Smooth muscle cell (in vitro differentiated cells): Measurements from ENCODE around the gene PIGK. TPM values are rescaled to one million over a fixed set of nuclear protein-coding genes. Genes with fewer than 3 reads are reported as not detected.
"Not testable (repeated sequence)": the region's sequence is repeated elsewhere in the genome, so short reads cannot be mapped to it uniquely, and the experiment has no call there.

ENCODE experiments used
- DNase-seq: peaks from one replicate; lab custom pipeline; 2025; ENCODE audit not compliant: unreplicated experiment; lab: John Stamatoyannopoulos, UW
- H2AFZ ChIP-seq: fragments of 200-600 bp; sonication (generic); 2 replicates; pipeline ENCODE4 v1.6.0; 2016; ENCODE audit warnings: antibody characterized with exemption, low read depth, mild to moderate bottlenecking
- H3F3A ChIP-seq: fragments of 200-600 bp; sonication (generic); 2 replicates; pipeline ENCODE4 v1.6.0; 2017; ENCODE audit warnings: antibody characterized with exemption, low read depth
- H3K27ac ChIP-seq: fragments of 200-600 bp; sonication (generic); 2 replicates; pipeline ENCODE4 v1.5.1; 2016; ENCODE audit warnings: low read depth, mild to moderate bottlenecking
- H3K27me3 ChIP-seq: fragments of 200-600 bp; sonication (generic); 2 replicates; pipeline ENCODE4 v1.6.1; 2016; ENCODE audit warnings: low read depth, mild to moderate bottlenecking
- H3K36me3 ChIP-seq: fragments of 200-600 bp; sonication (generic); 2 replicates; pipeline ENCODE4 v1.5.1; 2016; ENCODE audit warnings: low read depth
- H3K4me1 ChIP-seq: fragments of 200-600 bp; sonication (generic); 2 replicates; pipeline ENCODE4 v1.5.1; 2016; ENCODE audit warnings: low read depth
- H3K4me2 ChIP-seq: fragments of 200-600 bp; sonication (generic); 2 replicates; pipeline ENCODE4 v1.6.0; 2016; ENCODE audit warnings: mild to moderate bottlenecking
- H3K4me3 ChIP-seq: fragments of 200-600 bp; sonication (generic); 2 replicates; pipeline ENCODE4 v1.5.1; 2016; ENCODE audit warnings: mild to moderate bottlenecking
- H3K79me2 ChIP-seq: fragments of 200-600 bp; sonication (generic); 2 replicates; pipeline ENCODE4 v1.6.0; 2016; ENCODE audit warnings: low read depth, mild to moderate bottlenecking
- H3K9ac ChIP-seq: fragments of 200-600 bp; sonication (generic); 2 replicates; pipeline ENCODE4 v1.6.0; 2016; ENCODE audit warnings: low read depth
- H3K9me3 ChIP-seq: fragments of 200-600 bp; sonication (generic); replicated peaks from 2 replicates; pipeline ENCODE4 v1.5.1; 2016; ENCODE audit warnings: low read depth
- H4K20me1 ChIP-seq: fragments of 200-600 bp; sonication (generic); 2 replicates; pipeline ENCODE4 v1.6.0; 2016; ENCODE audit warnings: low read depth
- WGBS: methylation state at CpG from one replicate; pipeline ENCODE4 v1.1.7; 2016; ENCODE audit warnings: low lambda C conversion rate; 5-methylcytosine and 5-hydroxymethylcytosine counted together
- polyA plus RNA-seq: library from polyadenylated mRNA; unstranded; fragments of >200 nt; fragmentation: Nextera tagmentation; extraction: Ambion mirVana; gene quantifications from 2 replicates; pipeline ENCODE4 v1.2.1, GENCODE V29; 2016
- total RNA-seq: library from RNA; depleted of rRNA; stranded (reverse); fragments of >200 nt; gene quantifications from 2 replicates; pipeline ENCODE4 v1.2.3, GENCODE V29; 2014
- TF ChIP-seq, protein P1 (sequence below): fragments of 200-600 bp; sonication (generic); IDR thresholded peaks from 2 replicates; pipeline ENCODE4 v1.5.1; 2017; ENCODE audit warnings: borderline replicate concordance, mild to moderate bottlenecking, antibody characterized with exemption; ENCODE audit not compliant: insufficient read depth, poor library complexity, severe bottlenecking

PIGK gene
- total and polyA plus RNA-seq, 2 experiments from 2014 or later: 18.0 to 39.3 TPM

DNA sequence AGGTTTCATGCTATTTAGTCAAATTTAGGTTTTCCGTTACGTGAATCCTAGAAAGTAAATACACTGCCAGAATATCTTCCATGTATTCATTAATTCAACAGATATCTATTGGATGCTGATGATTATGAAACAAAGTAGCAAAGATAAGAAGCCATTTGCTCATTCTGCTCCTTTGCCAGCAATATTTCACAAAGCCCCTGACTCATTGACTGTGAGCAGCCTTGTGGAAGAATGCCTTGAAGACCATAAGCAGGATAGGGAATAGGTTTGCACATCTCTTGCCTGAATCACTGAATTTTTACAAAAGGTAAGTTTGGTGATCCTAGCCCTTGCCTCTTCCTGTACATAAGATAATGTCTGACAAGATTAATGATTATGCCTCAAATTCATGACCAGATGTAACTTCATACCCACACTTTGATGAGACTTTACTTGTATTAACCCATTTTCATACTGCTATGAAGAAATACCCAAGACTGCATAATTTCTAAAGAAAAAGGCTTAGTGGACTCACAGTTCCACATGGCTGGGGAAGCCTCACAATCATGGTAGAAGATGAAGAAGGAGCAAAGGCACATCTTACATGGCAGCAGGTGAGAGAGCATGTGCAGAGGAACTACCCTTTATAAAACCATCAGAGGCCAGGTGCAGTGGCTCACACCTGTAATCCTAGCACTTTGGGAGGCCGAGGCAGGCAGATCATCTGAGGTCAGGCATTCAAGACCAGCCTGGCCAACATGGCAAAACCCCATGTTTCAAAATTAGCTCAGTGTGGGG is 1.6 kb upstream of the PIGK start:
- Histone ChIP-seq H3K4me1 (no peaks in the 10 kb centered on the region), H3K27me3 (no peaks in the 10 kb centered on the region), H4K20me1 (no peaks in the 10 kb centered on the region), H3K4me3 (no peak overlapping the region), H2AFZ (no peak overlapping the region), H3K9ac (no peak overlapping the region), H3K27ac (no peak overlapping the region), H3K9me3 (no peaks in the 10 kb centered on the region), H3K36me3 (no peaks in the 10 kb centered on the region), H3K79me2 (no peaks in the 10 kb centered on the region), H3F3A (no peaks in the 10 kb centered on the region), H3K4me2 (peak overlapping the region; percentile 98)
- WGBS: 65% methylated on average over 3 of the region's 3 CpGs
- TF ChIP-seq, protein P1, sequence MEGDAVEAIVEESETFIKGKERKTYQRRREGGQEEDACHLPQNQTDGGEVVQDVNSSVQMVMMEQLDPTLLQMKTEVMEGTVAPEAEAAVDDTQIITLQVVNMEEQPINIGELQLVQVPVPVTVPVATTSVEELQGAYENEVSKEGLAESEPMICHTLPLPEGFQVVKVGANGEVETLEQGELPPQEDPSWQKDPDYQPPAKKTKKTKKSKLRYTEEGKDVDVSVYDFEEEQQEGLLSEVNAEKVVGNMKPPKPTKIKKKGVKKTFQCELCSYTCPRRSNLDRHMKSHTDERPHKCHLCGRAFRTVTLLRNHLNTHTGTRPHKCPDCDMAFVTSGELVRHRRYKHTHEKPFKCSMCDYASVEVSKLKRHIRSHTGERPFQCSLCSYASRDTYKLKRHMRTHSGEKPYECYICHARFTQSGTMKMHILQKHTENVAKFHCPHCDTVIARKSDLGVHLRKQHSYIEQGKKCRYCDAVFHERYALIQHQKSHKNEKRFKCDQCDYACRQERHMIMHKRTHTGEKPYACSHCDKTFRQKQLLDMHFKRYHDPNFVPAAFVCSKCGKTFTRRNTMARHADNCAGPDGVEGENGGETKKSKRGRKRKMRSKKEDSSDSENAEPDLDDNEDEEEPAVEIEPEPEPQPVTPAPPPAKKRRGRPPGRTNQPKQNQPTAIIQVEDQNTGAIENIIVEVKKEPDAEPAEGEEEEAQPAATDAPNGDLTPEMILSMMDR: no peak
- DNase-seq: no peak

DNA sequence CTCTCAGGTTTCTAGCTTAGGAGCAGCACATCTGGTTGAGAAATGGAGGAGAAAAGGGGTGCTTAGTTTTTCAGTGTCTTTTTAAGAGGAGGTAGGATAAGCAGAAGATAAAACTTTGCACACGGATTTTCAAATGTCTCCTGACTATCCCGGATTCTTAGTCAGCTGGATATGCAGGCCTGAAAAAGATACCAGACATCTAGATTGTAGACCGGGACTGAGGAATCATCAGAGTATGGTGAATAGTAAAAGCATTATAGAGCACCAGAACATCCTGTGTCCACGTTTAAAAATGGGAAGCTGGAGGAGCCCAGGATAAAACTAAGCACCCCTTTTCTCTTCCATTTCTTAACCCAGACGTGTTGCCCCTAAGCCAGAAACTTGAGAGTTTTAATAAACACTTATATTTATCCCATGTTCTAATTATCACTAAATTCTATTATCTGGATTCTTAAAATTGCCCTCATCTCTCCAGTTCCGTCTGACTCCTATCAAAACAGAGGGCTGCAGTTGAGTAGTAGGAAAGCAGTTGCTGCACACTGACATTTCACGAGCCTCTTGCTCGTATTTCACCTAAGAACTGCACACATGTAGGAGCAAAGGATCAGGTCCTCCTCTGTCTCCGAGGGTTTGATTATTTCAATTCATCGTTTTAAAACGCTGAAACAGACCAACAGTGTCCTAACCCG is 609 bp downstream of the PIGK start:
- Histone ChIP-seq H3K9ac (peak overlapping the region; percentile 69), H4K20me1 (no peaks in the 10 kb centered on the region), H3K4me2 (peak overlapping the region; percentile 98), H3F3A (no peaks in the 10 kb centered on the region), H2AFZ (peak overlapping the region; percentile 98), H3K27me3 (no peaks in the 10 kb centered on the region), H3K27ac (peak overlapping the region; percentile 40), H3K4me1 (no peaks in the 10 kb centered on the region), H3K79me2 (no peaks in the 10 kb centered on the region), H3K9me3 (no peaks in the 10 kb centered on the region), H3K36me3 (no peaks in the 10 kb centered on the region), H3K4me3 (peak overlapping the region; percentile 74)
- TF ChIP-seq, protein P1: no peak
- no peak for DNase-seq
- WGBS: 13% methylated on average over 12 of the region's 12 CpGs

DNA sequence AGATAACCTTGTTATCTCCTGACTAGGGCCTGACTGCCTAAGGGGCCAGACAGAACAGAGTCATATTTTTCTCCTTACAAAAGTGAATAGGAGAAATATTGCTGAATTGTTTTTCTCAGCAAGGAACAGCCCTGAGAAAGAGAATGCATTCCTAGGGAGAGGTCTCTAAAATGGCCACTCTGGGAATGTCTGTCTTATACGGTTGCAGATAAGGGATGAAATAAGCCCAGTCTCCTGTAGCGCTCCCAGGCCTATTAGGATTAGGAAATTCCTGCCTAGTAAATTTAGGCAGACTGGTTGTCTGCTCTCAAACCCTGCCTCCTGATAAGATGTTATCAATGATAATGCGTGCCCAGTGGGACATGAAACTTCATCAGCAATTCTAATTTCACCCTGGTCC is 15.2 kb downstream of the PIGK start:
- H3K79me2 ChIP-seq, H4K20me1 ChIP-seq, DNase-seq, H2AFZ ChIP-seq, H3K27ac ChIP-seq, H3K4me3 ChIP-seq, H3K27me3 ChIP-seq, H3K4me1 ChIP-seq, H3K9ac ChIP-seq, H3K9me3 ChIP-seq, H3K4me2 ChIP-seq, H3K36me3 ChIP-seq, H3F3A ChIP-seq: not testable (repeated sequence)
- WGBS: 91% methylated on average over 3 of the region's 3 CpGs

- Histone ChIP-seq H2AFZ (no peak overlapping the region), H3F3A (no peaks in the 10 kb centered on the region)
- 93% methylated on average over 3 of the region's 3 CpGs for WGBS
Observed at GRCh38 chr1:77202751-77203150, 16.5 kb downstream of the PIGK start.

More at GRCh38 chr1:77202751-77203150, 16.5 kb downstream of the PIGK start:
- no peaks in the 10 kb centered on the region for H3K4me1 ChIP-seq
- no peaks in the 10 kb centered on the region for H3K27me3 ChIP-seq
- TF ChIP-seq, protein P1: no peak
- DNase-seq: no peak
- H3K36me3 ChIP-seq: no peaks in the 10 kb centered on the region
- no peaks in the 10 kb centered on the region for H3K79me2 ChIP-seq
- no peak overlapping the region for H3K9ac ChIP-seq
- no peak overlapping the region for H3K4me3 ChIP-seq
- H3K9me3 ChIP-seq: no peaks in the 10 kb centered on the region
- no peaks in the 10 kb centered on the region for H4K20me1 ChIP-seq
- no peak overlapping the region for H3K27ac ChIP-seq
- no peak overlapping the region for H3K4me2 ChIP-seq
